Activated CD8-positive, alpha-beta memory T cell treated with anti-CD3 and anti-CD28 coated beads for 48 hours (primary cell): ENCODE results near the gene SMARCAL1.

Experiments used
- DNase-seq, 3 experiments: peaks; one replicate each; pipeline ENCODE4 v3.0.0-alpha.2; 2020; ENCODE audit warnings: low read depth in 2 of 3, low spot score in 2 of 3

The SMARCAL1 gene

GRCh38 chr2:216526939-216527338 is 114.7 kb downstream of the SMARCAL1 start:
- no peak for DNase-seq

GRCh38 chr2:216527600-216527999 is 115.3 kb downstream of the SMARCAL1 start:
- DNase-seq = no peak

GRCh38 chr2:216532562-216532961 is 120.3 kb downstream of the SMARCAL1 start:
- no peak for DNase-seq
